Tibial artery (tissue), 4 donors: ENCODE measurements around the gene GSS.

Experiments
- DNase-seq, 2 donors: peaks; one replicate each; pipeline ENCODE4 v3.0.0-alpha.2; 2019
- H3K27ac ChIP-seq, 2 donors: fragments of 200-600 bp; sonication (generic) in 1 of 2; 1 replicate in 1 of 2; 2 replicates in 1 of 2; pipeline ENCODE4 v1.5.1; 2018 to 2019; ENCODE audit warnings: mild to moderate bottlenecking in 1 of 2
- H3K27me3 ChIP-seq, 2 donors: fragments of 200-600 bp; sonication (generic) in 1 of 2; one replicate each; pipeline versions ENCODE4 v1.5.1 to v1.6.0; 2016 to 2019
- H3K36me3 ChIP-seq, 3 donors: fragments of 200-600 bp; sonication (generic) in 2 of 3; one replicate each; pipeline ENCODE4 v1.5.1; 2016 to 2019; ENCODE audit warnings: mild to moderate bottlenecking in 2 of 3
- H3K4me1 ChIP-seq, 4 donors: fragments of 200-600 bp; sonication (generic) in 2 of 4; 1 replicate in 3 of 4; 2 replicates in 1 of 4; pipeline ENCODE4 v1.5.1; 2016 to 2019
- H3K4me3 ChIP-seq, 2 donors: fragments of 200-600 bp; sonication (generic) in 1 of 2; 1 replicate in 1 of 2; 2 replicates in 1 of 2; pipeline ENCODE4 v1.5.1; 2018 to 2019; ENCODE audit warnings: mild to moderate bottlenecking in 2 of 2
- H3K9me3 ChIP-seq, 3 donors: fragments of 200-600 bp; sonication (generic) in 1 of 3; one replicate each; pipeline ENCODE4 v1.5.1; 2016 to 2019
- CTCF ChIP-seq, 2 experiments: fragments of 200-600 bp in 1 of 2; fragments of 450-650 bp in 1 of 2; IDR thresholded peaks; one replicate each; pipeline ENCODE4 v1.5.1; 2017 to 2019; ENCODE audit warnings: antibody characterized with exemption in 2 of 2, mild to moderate bottlenecking in 1 of 2, moderate library complexity in 1 of 2
- intact Hi-C: fragments of 100-400 bp; cut with DNase I; formaldehyde crosslinking; loops from one replicate; pipeline ENCODE4 v1.15.0; 2023; ENCODE audit warnings: low total_unique reads

Gene GSS

GRCh38 chr20:34990661-34991214 is 35.1 kb upstream of the GSS start:
- TF ChIP-seq CTCF (IDR thresholded peaks at IDR 0.05), result no peak
- H3K36me3 ChIP-seq, result peaks cover 20 to 34% (median 30%) of the 10 kb centered on the region in 3 donors
- no peak overlapping the region for H3K4me3 ChIP-seq
- H3K9me3 ChIP-seq, result no peaks in the 10 kb centered on the region
- H3K27ac ChIP-seq, result no peak overlapping the region
- no peak for DNase-seq
- intact Hi-C loops, result no loop called here
- H3K4me1 ChIP-seq, result peaks cover 0 to 6% (median 0%) of the 10 kb centered on the region in 4 donors
- H3K27me3 ChIP-seq, result peaks cover 0 to under 1% of the 10 kb centered on the region in 2 donors

GRCh38 chr20:34990231-34990630 is 34.6 kb upstream of the GSS start:
- Histone ChIP-seq H3K4me1 (peaks cover 0 to 6% (median 0%) of the 10 kb centered on the region in 4 donors), H3K27ac (no peak overlapping the region), H3K4me3 (no peak overlapping the region), H3K27me3 (peaks cover 0 to 6% of the 10 kb centered on the region in 2 donors), H3K9me3 (no peaks in the 10 kb centered on the region), H3K36me3 (peaks cover 15 to 29% (median 25%) of the 10 kb centered on the region in 3 donors)
- TF ChIP-seq CTCF (IDR thresholded peaks at IDR 0.05), result no peak
- intact Hi-C loops, result no loop called here
- no peak for DNase-seq

GRCh38 chr20:34989670-34990069 is 34.1 kb upstream of the GSS start:
- H3K4me3 ChIP-seq, result no peak overlapping the region
- intact Hi-C loops, result no loop called here

GRCh38 chr20:34989118-34989517 is 33.5 kb upstream of the GSS start:
- Histone ChIP-seq H3K4me1 (peaks cover 0 to 6% (median 0%) of the 10 kb centered on the region in 4 donors), H3K27me3 (peaks cover 0 to 17% of the 10 kb centered on the region in 2 donors), H3K36me3 (peaks cover 7 to 18% (median 14%) of the 10 kb centered on the region in 3 donors), H3K27ac (no peak overlapping the region), H3K4me3 (no peak overlapping the region), H3K9me3 (no peaks in the 10 kb centered on the region)
- DNase-seq, result no peak
- TF ChIP-seq CTCF (IDR thresholded peaks at IDR 0.05), result no peak
- intact Hi-C loops, result no loop called here

More at GRCh38 chr20:34989670-34990069, 34.1 kb upstream of the GSS start:
- peaks cover 13 to 23% (median 19%) of the 10 kb centered on the region in 3 donors for H3K36me3 ChIP-seq
- no peak overlapping the region for H3K27ac ChIP-seq
- H3K9me3 ChIP-seq, result no peaks in the 10 kb centered on the region
- peaks cover 0 to 6% (median 0%) of the 10 kb centered on the region in 4 donors for H3K4me1 ChIP-seq
- H3K27me3 ChIP-seq, result peaks cover 0 to 12% of the 10 kb centered on the region in 2 donors
- no peak for DNase-seq
- no peak for TF ChIP-seq CTCF (IDR thresholded peaks at IDR 0.05)

- DNase-seq, result no peak
- intact Hi-C loops, result no loop called here
- H3K36me3 ChIP-seq, result peaks cover 0 to 8% (median 4%) of the 10 kb centered on the region in 3 donors
- no peak overlapping the region for H3K27ac ChIP-seq
- no peak for TF ChIP-seq CTCF (IDR thresholded peaks at IDR 0.05)
- H3K9me3 ChIP-seq, result no peaks in the 10 kb centered on the region
- H3K4me1 ChIP-seq, result peaks cover 0 to 6% (median 0%) of the 10 kb centered on the region in 4 donors
- H3K27me3 ChIP-seq, result peaks cover 0 to 26% of the 10 kb centered on the region in 2 donors
- no peak overlapping the region for H3K4me3 ChIP-seq
These were observed 32.6 kb upstream of the GSS start for GRCh38 chr20:34988191-34988540.
